ENCODE measurements around the gene ADGRD1.
A peak's percentile ranks its signal among the peaks of the same experiment; 100 is the strongest.

ADGRD1 gene

GRCh38 chr12:131130311-131130911, 176.7 kb downstream of the ADGRD1 start:
- intact Hi-C loops (cut with DNase I): no loop called here
- DNase-seq: peak in 2 of 42 donors; percentile 4 to 7

GRCh38 chr12:131131077-131131807, 177.5 kb downstream of the ADGRD1 start:
- DNase-seq: peak in 3 of 42 donors; percentile 3 to 30 (median 10)
- intact Hi-C loops (cut with DNase I): no loop called here

- DNase-seq: peak in 2 of 42 donors; percentile 6 to 22
- intact Hi-C loops (cut with DNase I): no loop called here
These were observed 178.1 kb downstream of the ADGRD1 start for GRCh38 chr12:131131808-131132117.

DNA sequence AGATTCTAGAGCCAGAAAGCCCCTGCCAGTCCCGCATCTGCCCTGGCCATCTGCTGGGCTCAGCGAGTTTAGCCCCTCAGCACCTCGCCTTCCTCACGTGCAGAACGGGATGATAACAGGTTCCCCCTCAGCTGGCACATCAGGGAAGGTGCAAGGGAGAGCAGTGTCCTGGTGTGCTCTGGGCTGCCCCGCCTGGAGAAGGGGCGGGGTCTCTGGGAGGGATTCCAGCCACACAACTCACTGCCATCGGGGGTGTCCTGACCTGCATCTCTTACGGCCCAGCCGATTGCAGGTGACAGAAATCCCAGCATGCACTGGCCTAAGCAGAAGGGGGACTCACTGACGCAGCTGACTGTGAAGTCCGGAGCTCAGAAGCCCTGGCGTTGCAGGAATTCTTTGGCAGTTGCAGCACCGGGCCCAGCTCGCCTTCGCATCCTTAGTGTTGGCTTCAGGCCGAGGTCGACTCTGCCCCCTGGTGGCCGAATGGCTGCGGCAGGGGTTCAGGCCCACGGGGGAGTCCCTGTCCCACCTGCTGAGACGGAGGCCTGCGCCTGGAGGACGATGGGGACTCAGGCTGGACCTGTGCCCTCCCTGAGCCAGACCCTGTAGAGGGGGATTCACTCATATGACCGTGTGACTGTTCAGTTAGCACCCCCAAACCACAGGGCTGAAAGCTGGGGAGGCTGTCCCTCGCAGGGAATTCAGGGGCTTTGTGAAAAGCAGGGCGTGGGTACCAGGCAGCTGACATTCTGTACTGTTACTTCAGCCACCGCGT, 178.6 kb downstream of the ADGRD1 start:
- intact Hi-C loops (cut with DNase I): no loop called here
- DNase-seq: peak; percentile 53 to 91 (median 80)

DNA sequence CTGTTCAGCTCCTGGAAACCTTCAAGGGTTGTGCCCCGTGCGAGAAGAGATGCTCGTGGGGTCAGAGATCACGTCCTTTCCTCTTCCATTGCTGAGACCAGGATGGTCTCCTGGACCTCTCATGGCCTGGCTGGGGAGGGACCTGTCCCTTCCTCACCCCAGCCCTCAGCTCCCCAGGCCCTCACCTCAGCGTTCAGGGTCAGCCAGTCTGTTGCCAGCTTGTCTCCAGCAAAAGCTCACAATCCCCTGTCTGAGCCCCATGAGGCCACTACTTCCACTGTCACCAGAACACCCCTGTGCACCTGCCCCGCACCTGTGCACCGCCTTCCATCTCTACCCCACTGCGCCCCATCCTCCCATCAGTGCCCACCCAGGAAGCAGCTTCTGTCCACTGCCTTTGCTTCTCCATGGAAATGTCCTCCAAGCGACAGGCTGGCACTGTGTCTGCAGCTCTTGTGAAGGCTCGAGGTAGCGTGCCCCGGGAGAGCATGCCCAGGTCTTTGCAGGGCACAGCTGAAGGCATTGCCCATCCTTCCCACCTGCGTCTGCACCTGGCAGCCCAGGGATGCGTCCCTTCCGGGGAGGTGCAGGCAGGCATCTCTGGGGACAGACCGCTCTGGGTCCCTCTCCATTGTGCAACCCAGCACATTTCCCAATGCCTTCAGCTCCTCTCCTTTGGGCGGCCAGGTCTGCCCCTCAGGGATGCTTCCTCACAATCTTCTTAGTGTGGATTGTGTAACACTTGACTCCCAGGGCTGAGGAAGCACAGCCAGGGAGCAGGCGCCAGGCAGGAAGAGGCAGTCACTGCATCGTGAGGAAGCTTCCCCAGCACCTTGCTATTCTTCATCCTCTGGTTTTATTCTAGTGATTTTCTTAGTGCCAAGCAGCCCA, 179.6 kb downstream of the ADGRD1 start:
- intact Hi-C loops (cut with DNase I): no loop called here
- DNase-seq: peak in 8 of 42 donors; percentile 10 to 61 (median 22)

DNA sequence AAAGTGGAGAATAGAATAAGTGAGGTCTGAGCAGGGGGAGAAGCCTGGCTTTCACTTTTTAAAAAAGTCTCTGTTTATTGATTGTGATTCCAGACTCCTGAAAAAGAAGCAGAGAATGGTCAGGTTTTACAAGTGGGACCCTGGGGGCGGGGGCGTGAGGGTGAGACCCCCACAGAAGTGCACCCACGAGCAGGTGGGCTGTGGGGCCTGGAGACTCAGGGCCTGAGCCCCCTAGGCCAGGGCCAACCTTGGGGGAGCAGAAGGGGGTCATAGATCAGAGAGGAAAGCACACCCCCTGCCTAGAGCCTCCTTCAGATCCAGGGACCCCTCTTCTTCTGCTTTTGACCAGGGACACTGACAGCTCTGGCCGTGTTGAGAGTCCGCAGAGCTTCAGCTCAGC, 180.3 kb downstream of the ADGRD1 start:
- DNase-seq: peak in 3 of 42 donors; percentile 8 to 29 (median 18)
- intact Hi-C loops (cut with DNase I): no loop called here

- intact Hi-C loops (cut with DNase I): no loop called here
- DNase-seq: peak in 4 of 42 donors; percentile 18 to 43 (median 26)
These were observed 181.0 kb downstream of the ADGRD1 start for GRCh38 chr12:131134523-131135310.

DNA sequence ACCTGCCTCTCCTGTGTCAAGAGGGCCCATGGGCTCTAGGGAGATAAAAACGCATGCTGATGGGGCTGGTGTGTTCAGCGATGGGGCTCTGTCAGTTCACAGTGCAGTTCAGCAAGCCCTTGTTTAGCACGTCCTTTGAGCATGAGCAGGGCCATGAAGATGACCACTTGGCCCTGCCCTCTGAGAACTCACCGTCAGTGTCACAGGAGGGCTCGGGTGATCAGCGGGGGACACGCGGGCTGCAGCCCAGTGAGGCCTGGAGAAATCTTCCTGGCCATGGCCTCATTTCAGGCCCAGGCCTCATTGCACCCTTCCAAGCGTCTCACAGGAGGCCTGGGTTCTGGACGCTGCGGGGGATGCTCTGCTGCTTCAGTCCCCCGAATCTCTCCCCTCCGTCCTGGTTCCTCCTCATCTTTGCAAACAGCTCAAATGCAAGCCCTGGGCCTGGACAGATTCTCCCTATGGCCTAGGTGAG, 181.6 kb downstream of the ADGRD1 start:
- peak in 1 of 42 donors; percentile 5 for DNase-seq
- intact Hi-C loops (cut with DNase I): no loop called here

GRCh38 chr12:131135786-131136538, 182.3 kb downstream of the ADGRD1 start:
- DNase-seq: peak in 1 of 42 donors; percentile 9
- intact Hi-C loops (cut with DNase I): no loop called here

DNA sequence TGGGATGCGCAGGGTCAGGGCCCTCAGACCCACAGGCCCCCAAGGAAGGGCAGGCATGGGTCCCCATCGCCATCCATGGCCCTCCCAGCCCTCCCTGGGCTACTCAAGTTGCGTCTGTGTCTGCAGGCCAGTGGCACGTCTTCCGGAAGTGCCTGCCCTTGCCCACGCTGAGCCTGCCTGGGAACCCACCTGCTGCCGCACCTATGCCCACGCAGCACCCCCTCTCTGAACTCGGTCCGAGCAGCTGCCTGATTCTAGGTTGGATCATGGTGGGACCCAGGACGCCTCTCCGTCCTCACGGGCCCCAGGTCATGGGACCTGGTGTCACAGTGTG, 182.8 kb downstream of the ADGRD1 start:
- DNase-seq: peak in 1 of 42 donors; percentile 11
- intact Hi-C loops (cut with DNase I): no loop called here

DNA sequence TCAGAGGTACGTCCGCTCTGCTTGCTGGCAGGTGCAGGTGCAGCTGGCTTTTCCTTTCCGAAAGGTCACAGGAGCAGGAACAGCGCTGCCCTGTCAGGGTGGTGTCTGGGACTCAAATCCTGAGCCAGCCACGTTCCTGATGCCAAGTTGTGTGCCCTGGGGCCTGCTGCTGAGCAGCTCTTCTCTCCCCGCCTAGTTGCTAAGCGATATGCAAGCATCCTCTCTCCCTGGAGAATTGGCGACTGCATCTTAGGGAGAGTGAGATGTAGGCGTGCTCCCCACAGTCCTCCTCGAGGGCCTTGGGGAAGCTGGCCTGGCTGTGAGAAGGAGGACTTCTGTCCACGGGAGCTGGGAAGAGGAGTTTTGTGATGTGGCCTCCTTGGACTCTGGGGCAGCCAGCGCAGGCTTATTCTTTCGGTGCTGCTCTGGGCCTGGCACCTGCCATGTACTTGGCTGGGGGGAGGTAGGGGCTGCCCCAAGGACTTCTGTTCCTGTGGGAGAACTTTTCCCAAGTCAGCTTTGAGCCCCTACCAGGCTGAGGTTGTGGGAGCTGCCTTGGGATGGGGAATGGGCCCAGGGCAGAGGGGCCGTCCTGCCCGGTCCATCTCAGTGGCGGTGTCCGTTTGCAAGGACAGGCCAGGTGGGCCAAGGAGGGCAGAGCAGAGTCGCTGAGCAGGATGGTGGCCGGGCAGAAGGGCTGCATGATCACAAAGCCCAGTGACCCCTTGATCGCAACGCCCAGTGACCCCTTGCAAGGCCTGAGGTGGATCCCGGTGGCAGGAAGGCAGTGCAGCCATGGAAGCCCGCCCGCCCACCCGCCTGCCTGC, 183.5 kb downstream of the ADGRD1 start:
- intact Hi-C loops (cut with DNase I): no loop called here
- peak in 1 of 42 donors; percentile 11 for DNase-seq

DNA sequence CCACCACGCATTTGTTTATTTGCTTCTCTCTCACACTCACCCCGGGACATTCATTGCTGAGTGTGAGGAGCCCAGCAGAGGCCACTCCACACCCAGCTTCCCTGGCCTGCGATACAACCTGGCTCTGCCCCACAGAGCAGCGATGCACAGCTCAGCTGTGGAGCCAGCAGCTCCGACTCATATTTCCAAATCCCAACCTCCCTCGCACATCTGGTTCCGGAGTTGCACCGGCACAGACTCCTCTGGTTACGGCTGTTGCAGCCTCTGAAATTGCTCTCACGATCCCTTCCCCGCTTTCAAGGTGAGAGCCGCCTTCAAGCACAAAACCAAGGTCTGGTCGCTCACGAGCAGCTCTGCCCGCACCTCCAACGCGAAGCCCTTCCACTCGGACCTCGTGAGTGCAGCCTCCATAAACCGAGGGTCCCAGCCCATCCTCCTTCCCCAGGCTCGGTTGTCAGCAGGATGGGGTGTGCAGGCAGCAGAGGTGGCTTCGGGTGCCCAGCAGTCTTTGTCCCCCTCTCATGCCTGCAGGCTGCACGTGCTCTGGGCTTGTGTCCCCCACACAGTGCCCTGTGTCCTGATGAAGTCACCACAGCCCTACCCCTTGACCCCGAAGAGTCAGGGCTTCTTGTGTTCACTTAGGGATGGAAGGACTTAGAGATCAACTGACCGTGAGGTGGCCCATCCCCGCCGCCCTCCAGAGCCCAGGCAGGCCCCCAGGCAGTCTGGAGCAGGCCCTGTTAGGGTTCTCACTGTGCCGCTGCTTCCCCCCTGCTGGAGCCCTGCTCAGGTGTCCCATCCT, 184.3 kb downstream of the ADGRD1 start:
- peak in 24 of 42 donors; percentile 22 to 78 (median 44) for DNase-seq
- intact Hi-C loops (cut with DNase I): no loop called here

- intact Hi-C loops (cut with DNase I): no loop called here
- peak in 2 of 42 donors; percentile 11 to 17 for DNase-seq
These were observed 185.1 kb downstream of the ADGRD1 start for GRCh38 chr12:131138638-131139362.

DNA sequence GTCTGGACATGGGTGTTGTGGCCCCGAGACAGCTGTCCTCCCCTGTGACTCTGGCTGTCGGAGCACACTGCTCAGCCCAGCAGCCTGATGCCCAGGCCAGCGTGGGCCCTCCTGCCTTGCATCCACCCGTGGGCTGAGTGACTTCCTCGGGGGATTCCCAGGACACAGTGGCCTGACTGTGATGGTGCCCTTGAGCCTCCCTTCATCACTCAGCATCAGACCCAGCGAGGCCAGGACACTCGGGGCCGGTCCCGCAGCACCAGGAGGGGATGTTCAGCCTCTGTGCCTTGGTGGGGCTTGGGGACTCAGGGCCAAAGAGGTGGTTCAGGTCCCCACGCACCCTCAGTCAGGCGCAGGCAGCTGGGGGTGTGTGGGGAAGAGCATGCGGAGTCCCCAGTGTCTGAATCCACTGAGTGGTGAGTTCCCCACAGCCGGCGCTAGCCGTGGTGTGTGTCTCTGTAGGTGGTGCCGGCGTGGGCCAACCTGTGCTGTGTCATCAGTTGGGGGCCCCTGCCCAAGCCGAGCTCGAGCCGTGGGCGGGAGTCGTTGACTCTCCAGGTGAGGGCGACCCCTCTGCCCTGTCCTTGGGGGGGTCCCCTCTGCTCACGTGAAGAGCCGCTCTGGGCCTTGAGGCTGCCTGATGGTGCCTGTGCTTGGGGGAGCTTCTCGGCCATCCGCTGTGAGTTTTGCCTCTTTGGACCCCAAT, 185.8 kb downstream of the ADGRD1 start:
- DNase-seq: peak in 1 of 42 donors; percentile 13
- intact Hi-C loops (cut with DNase I): no loop called here

DNA sequence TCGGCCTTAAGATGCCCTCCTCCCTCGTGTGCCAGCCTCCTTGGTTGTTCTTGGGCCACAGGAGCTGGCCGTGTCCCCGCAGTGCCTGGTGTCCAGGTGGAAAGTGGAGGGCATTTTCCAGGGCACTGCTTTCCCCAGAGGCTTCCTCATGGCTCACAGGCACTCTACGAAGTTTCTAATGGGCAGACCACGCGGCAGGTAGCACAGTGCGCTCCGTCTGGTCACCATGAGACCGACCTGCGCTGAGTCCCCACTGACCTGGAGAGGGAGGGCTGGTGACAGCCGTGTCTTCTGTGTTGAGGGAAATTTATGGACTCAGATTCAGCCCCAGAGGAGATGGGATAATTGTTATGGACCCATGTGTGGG, 186.3 kb downstream of the ADGRD1 start:
- intact Hi-C loops (cut with DNase I): no loop called here
- DNase-seq: no peak
